Medulla oblongata (tissue), 1 donor: Measurements from ENCODE around the gene MYL4.
"Not testable (repeated sequence)": the region's sequence is repeated elsewhere in the genome, so short reads cannot be mapped to it uniquely, and the experiment has no call there.

Source experiments
- DNase-seq: peaks from one replicate; pipeline ENCODE4 v3.0.0-alpha.2; 2015; ENCODE audit errors: extremely low spot score

MYL4 gene

GRCh38 chr17:47221154-47221553 lies 12.0 kb downstream of the MYL4 start:
- DNase-seq: no peak

- no peak for DNase-seq
These were observed 12.9 kb downstream of the MYL4 start for GRCh38 chr17:47222047-47222446.

- DNase-seq: no peak
These were observed 13.9 kb downstream of the MYL4 start for GRCh38 chr17:47223007-47223406.

GRCh38 chr17:47223460-47223859 lies 14.3 kb downstream of the MYL4 start:
- DNase-seq: no peak

GRCh38 chr17:47224077-47224476 lies 14.9 kb downstream of the MYL4 start:
- DNase-seq: not testable (repeated sequence)

GRCh38 chr17:47224966-47225365 lies 15.8 kb downstream of the MYL4 start:
- no peak for DNase-seq

- peak; percentile 71 for DNase-seq
These were observed 16.3 kb downstream of the MYL4 start for GRCh38 chr17:47225436-47225858.

GRCh38 chr17:47225911-47226688 lies 17.0 kb downstream of the MYL4 start:
- no peak for DNase-seq

- no peak for DNase-seq
These were observed 18.7 kb downstream of the MYL4 start for GRCh38 chr17:47227862-47228261.

GRCh38 chr17:47229535-47230443 lies 20.6 kb downstream of the MYL4 start:
- DNase-seq: peak; percentile 93

GRCh38 chr17:47230864-47231263 lies 21.7 kb downstream of the MYL4 start:
- no peak for DNase-seq

GRCh38 chr17:47231334-47231733 lies 22.2 kb downstream of the MYL4 start:
- no peak for DNase-seq

GRCh38 chr17:47231866-47232265 lies 22.7 kb downstream of the MYL4 start:
- no peak for DNase-seq

GRCh38 chr17:47232465-47232864 lies 23.3 kb downstream of the MYL4 start:
- no peak for DNase-seq

GRCh38 chr17:47235506-47235905 lies 26.4 kb downstream of the MYL4 start:
- no peak for DNase-seq

GRCh38 chr17:47235923-47236322 lies 26.8 kb downstream of the MYL4 start:
- DNase-seq: no peak

- no peak for DNase-seq
These were observed 28.7 kb downstream of the MYL4 start for GRCh38 chr17:47237841-47238240.

GRCh38 chr17:47238321-47239010 lies 29.3 kb downstream of the MYL4 start:
- no peak for DNase-seq

- no peak for DNase-seq
These were observed 30.4 kb downstream of the MYL4 start for GRCh38 chr17:47239619-47239966.

- peak; percentile 85 for DNase-seq
These were observed 31.0 kb downstream of the MYL4 start for GRCh38 chr17:47239967-47240651.

GRCh38 chr17:47240806-47241205 lies 31.7 kb downstream of the MYL4 start:
- DNase-seq: peak; percentile 47

GRCh38 chr17:47242648-47243047 lies 33.5 kb downstream of the MYL4 start:
- DNase-seq: no peak
